Skeletal muscle tissue (tissue), 4 donors: ENCODE data around the gene AMOT. TPM values are rescaled to one million over a fixed set of nuclear protein-coding genes. Genes with fewer than 3 reads are reported as not detected.

ENCODE experiments used
- H3K27ac ChIP-seq: one replicate; pipeline ENCODE4 v1.7.0; 2013; ENCODE audit warnings: mild to moderate bottlenecking, low read depth, low read length, inconsistent platforms
- H3K27me3 ChIP-seq, 3 donors: one replicate each; pipeline ENCODE4 v1.7.0; 2013; ENCODE audit warnings: low read length in 3 of 3; ENCODE audit not compliant: control insufficient read depth in 3 of 3, insufficient read depth in 3 of 3
- H3K36me3 ChIP-seq, 3 donors: one replicate each; pipeline ENCODE4 v1.7.0; 2013; ENCODE audit warnings: low read length in 3 of 3; ENCODE audit not compliant: control insufficient read depth in 3 of 3, insufficient read depth in 3 of 3
- H3K4me1 ChIP-seq, 3 donors: one replicate each; pipeline ENCODE4 v1.7.0; 2013; ENCODE audit warnings: low read length in 3 of 3, mild to moderate bottlenecking in 3 of 3; ENCODE audit not compliant: control insufficient read depth in 3 of 3, insufficient read depth in 3 of 3
- H3K4me3 ChIP-seq, 3 donors: one replicate each; pipeline ENCODE4 v1.7.0; 2013; ENCODE audit warnings: low read length in 3 of 3
- H3K9ac ChIP-seq, 3 donors: one replicate each; pipeline ENCODE4 v1.7.0; 2013; ENCODE audit warnings: low read length in 3 of 3, mild to moderate bottlenecking in 3 of 3, moderate library complexity in 2 of 3, low read depth in 1 of 3
- H3K9me3 ChIP-seq, 3 donors: one replicate each; pipeline ENCODE4 v1.7.0; 2013; ENCODE audit warnings: low read length in 3 of 3; ENCODE audit not compliant: control insufficient read depth in 3 of 3
- total RNA-seq: library from RNA; depleted of rRNA; stranded (reverse); fragments of >200 nt; gene quantifications from one replicate; pipeline ENCODE4 v1.2.3, GENCODE V29; 2014
- donor health status: Osteomylitis.

Gene AMOT
- total RNA-seq, 1 donor from 2014 or later, result 30.8 TPM

DNA sequence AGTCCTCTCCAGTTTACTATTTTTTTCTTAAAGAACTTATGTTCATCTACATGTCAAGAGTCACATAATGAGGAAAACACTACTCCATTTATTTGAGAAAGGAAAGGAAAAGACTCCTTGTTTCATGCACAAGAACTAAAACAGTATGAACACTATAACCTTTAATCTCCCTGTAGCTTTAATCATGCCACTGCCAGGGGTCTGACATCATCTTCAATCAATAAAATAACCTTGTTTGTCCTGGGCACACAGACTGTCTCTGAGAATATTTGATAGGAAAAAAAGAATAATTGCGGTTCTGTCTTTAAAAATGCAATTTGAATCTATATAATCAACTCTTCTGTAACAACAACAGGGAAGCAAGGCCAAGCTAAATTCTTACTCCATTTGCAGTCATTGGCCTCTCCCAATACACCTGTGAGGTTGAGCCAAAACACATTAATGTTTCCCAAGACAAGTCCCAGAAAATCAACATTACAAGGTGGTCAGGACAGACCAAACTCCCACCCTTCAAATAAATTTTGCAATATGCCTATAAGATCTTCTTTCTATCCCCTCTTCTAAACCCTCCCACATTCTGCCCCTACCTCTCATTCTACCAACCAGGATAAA is 13.2 kb downstream of the AMOT start:
- Histone ChIP-seq H3K9ac (no peak overlapping the region), H3K9me3 (no peaks in the 10 kb centered on the region), H3K36me3 (peaks cover 0 to 5% (median 5%) of the 10 kb centered on the region in 3 donors), H3K4me1 (peaks cover 6 to 13% (median 12%) of the 10 kb centered on the region in 3 donors), H3K27me3 (peaks cover 0 to 8% (median 0%) of the 10 kb centered on the region in 3 donors), H3K4me3 (no peak overlapping the region), H3K27ac (no peak overlapping the region)

GRCh38 chrX:112826023-112826422 is 14.6 kb downstream of the AMOT start:
- Histone ChIP-seq H3K36me3 (peaks cover 3 to 12% (median 6%) of the 10 kb centered on the region in 3 donors), H3K4me1 (peaks cover 8 to 13% (median 12%) of the 10 kb centered on the region in 3 donors), H3K9me3 (no peaks in the 10 kb centered on the region), H3K27ac (no peak overlapping the region), H3K27me3 (peaks cover 0 to 10% (median 0%) of the 10 kb centered on the region in 3 donors), H3K9ac (no peak overlapping the region), H3K4me3 (no peak overlapping the region)

DNA sequence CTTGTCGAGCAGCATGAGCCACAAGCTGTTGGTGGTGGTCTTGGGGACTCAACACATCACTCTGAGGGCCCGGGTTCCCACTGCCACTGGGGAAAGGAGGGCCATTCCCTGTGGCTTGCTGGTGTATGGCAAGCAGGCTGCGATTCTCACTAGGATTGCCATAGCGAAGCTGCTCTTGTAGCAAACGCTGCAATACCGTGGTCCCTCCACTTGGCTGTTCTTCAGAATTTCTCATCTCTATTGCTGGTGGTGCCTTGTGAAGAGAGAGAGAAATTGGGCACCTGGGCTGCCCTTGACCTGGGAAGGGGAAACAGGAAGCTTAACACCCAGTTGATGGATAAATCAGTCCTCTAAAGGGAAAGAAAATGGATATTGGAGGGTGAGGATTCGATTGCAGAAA is 17.7 kb downstream of the AMOT start:
- H3K27ac ChIP-seq, result no peak overlapping the region
- H3K9ac ChIP-seq, result no peak overlapping the region
- no peaks in the 10 kb centered on the region for H3K9me3 ChIP-seq
- H3K27me3 ChIP-seq, result peaks cover 0 to 13% (median 0%) of the 10 kb centered on the region in 3 donors
- no peak overlapping the region for H3K4me3 ChIP-seq
- peaks cover 33 to 38% (median 37%) of the 10 kb centered on the region in 3 donors for H3K4me1 ChIP-seq
- peaks cover 3 to 12% (median 6%) of the 10 kb centered on the region in 3 donors for H3K36me3 ChIP-seq

- Histone ChIP-seq H3K27ac (no peak overlapping the region), H3K36me3 (peaks cover 3 to 15% (median 6%) of the 10 kb centered on the region in 3 donors), H3K4me1 (peaks cover 36 to 45% (median 41%) of the 10 kb centered on the region in 3 donors), H3K4me3 (no peak overlapping the region), H3K9ac (no peak overlapping the region), H3K27me3 (peaks cover 0 to 13% (median 0%) of the 10 kb centered on the region in 3 donors), H3K9me3 (no peaks in the 10 kb centered on the region)
Measured at GRCh38 chrX:112820364-112821268, 20.0 kb downstream of the AMOT start.

DNA sequence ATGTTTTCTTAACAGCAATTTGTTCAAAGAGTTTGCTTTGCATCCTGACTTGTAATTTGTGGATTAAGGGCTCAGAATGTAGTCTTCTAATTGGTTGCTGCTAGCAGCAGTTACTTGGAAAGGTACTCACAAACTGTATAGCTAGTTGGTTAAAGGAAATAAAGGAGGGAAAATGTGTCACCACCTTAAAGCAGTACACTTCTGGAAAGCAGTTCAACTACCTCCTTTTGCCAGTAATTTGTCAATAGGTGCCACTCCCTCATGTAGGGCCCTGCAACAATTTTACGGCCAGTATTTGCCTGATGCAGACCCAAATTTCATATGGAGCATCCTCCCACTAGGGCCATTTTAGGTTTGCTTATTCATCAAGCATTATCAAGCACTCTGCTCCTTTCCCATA is 20.8 kb downstream of the AMOT start:
- Histone ChIP-seq H3K4me3 (no peak overlapping the region), H3K27me3 (peaks cover 0 to 13% (median 0%) of the 10 kb centered on the region in 3 donors), H3K4me1 (peaks cover 31 to 38% (median 35%) of the 10 kb centered on the region in 3 donors), H3K36me3 (peaks cover 6 to 19% (median 6%) of the 10 kb centered on the region in 3 donors), H3K9me3 (no peaks in the 10 kb centered on the region), H3K27ac (no peak overlapping the region), H3K9ac (no peak overlapping the region)

DNA sequence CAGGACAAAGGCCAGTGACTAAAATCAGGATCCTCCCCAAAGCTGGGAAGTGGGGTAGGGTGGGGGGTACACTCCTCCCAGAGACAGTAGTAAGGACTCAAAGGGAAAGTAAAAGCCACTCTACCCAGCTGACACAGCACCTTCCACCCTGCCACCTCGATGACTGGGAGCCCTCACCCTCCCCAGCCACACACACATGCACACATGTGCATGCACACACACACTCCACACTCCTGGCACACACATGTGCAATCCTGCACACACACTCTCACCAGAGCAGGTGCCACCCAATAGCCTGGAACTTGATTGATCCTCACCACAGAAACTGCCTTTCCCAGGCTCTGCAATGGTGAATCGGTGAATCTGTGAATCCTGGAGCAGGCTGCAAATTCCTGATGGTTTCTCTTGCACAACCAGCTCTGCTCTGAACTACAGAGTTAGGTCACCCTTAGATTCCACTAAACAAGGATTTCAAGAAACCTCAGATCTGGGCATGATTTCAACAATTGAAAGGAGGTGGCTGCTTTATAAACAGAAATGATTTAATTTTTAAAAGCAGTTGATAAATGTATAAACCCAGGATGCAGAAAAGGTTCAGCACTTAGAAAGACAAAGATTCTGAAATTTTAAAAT is 21.5 kb downstream of the AMOT start:
- Histone ChIP-seq H3K9me3 (no peaks in the 10 kb centered on the region), H3K9ac (peak overlapping the region in 1 of 3 donors; percentile 60), H3K27ac (no peak overlapping the region), H3K27me3 (peaks cover 0 to 13% (median 0%) of the 10 kb centered on the region in 3 donors), H3K4me3 (peak overlapping the region; percentile 4 to 29 (median 23)), H3K4me1 (peaks cover 31 to 38% (median 35%) of the 10 kb centered on the region in 3 donors), H3K36me3 (peaks cover 6 to 19% (median 9%) of the 10 kb centered on the region in 3 donors)

DNA sequence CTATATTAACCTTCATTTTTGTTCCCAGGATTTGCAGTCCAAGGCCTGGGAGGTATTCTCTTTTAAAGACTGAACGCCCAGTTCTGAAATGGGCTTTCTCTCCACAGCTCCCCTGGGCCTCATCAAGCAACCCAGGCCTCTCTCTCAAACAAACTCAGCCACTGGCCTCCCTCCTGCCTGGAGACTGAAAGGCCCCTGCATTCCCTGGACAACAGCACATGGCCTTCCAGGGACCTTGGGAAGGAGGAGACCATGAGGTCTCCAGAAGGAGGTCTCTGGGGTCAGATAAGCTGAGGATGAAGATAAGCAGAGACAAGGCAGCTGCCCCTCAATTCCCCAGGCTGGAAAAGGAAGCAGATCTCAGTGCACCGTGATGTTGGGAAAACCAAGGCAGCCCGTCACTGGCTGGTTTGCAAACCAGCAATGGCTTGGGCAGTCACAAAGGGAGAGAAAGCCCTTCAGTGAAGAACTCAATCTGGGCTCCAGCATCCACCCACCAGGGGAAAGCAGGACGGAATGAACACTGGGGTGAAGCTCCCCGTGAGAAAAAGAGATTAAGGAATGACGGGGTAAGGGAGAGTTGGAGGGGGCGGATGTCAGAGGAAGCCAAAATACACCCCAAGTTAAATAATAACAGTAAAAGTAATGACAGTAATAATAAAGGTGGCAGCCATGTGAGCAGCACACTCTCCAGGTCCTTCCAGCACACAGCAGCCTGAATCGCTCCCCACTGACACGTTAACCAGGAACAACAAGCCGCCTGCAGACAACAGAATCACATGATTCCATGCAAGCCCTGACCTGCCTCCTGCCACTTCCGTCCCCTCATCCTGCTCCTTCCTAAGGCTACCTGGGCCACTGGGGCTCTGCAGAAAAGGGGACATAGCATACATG is 22.3 kb downstream of the AMOT start:
- H3K36me3 ChIP-seq, result peaks cover 6 to 21% (median 9%) of the 10 kb centered on the region in 3 donors
- peak overlapping the region in 1 of 3 donors; percentile 4 for H3K4me3 ChIP-seq
- peaks cover 0 to 13% (median 0%) of the 10 kb centered on the region in 3 donors for H3K27me3 ChIP-seq
- H3K27ac ChIP-seq, result no peak overlapping the region
- H3K4me1 ChIP-seq, result peaks cover 31 to 38% (median 35%) of the 10 kb centered on the region in 3 donors
- no peak overlapping the region for H3K9ac ChIP-seq
- H3K9me3 ChIP-seq, result no peaks in the 10 kb centered on the region

DNA sequence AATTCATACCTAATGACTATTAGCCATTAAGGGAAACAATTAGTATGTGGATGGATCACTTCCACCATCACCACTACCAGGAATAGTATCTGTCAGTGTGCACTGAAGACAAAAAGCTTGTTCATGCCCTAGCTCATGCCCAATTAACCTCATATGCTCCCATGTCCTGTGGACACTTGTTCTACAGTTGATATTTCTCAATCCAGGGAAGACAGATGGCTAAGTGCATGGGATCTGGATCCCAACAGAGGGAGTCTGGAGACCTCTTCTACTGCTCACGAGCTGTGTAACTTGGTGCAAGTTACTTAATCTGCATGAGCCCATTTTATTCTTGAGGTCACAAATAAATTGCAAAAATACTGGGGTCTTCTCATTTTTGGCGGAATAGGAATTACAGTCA is 23.7 kb downstream of the AMOT start:
- Histone ChIP-seq H3K27me3 (peaks cover 0 to 3% (median 0%) of the 10 kb centered on the region in 3 donors), H3K9ac (no peak overlapping the region), H3K36me3 (peaks cover 0 to 12% (median 6%) of the 10 kb centered on the region in 3 donors), H3K4me1 (peaks cover 35 to 41% (median 38%) of the 10 kb centered on the region in 3 donors), H3K4me3 (no peak overlapping the region), H3K9me3 (no peaks in the 10 kb centered on the region), H3K27ac (no peak overlapping the region)

DNA sequence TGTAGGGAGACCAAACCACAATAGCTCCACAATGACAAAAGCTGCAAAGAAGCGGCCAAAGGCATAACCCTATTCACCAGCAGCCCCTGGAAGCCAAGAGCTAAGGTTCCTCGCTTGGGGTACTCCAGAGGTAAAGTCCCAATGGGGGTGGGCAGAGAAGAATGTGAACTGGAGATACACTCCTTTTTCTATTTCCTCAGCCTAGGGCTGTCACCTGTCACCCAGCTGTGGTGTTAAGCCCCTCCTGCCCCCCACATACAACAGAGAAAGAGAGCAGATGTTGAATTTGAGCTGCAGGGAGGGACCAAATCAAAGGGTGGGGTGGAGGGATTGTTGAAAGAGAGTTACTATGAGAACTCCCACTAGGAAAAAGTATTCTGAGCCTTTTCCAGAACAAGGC is 26.1 kb downstream of the AMOT start:
- no peak overlapping the region for H3K9ac ChIP-seq
- H3K27ac ChIP-seq, result no peak overlapping the region

More for the DNA sequence above, 26.1 kb downstream of the AMOT start:
- Histone ChIP-seq H3K4me3 (no peak overlapping the region), H3K36me3 (peaks cover 6 to 21% (median 10%) of the 10 kb centered on the region in 3 donors), H3K4me1 (peaks cover 33% of the 10 kb centered on the region in 3 donors), H3K27me3 (peaks cover 0 to 3% (median 0%) of the 10 kb centered on the region in 3 donors), H3K9me3 (no peaks in the 10 kb centered on the region)
